SK-N-SH treated with all-trans-retinoic acid at 6 μM for 48 hours (cell line): ENCODE results near the gene RAPSN.

Experiments
- ATAC-seq: fragments of 200-7000 bp; cut with Tn5 transposase; 3 replicates; pipeline ENCODE4 v1.9.1; 2020; ENCODE audit warnings: mild to moderate bottlenecking, moderate library complexity
- ARNTL ChIP-seq: fragments of 450-650 bp; formaldehyde crosslinking; IDR thresholded peaks from 2 replicates; pipeline ENCODE4 v1.5.0; 2020; ENCODE audit warnings: low read depth, mild to moderate bottlenecking, moderate library complexity, borderline replicate concordance
- BACH2 ChIP-seq: fragments of 250-450 bp; sonication (Bioruptor Pico); IDR thresholded peaks from 2 replicates; pipeline ENCODE4 v1.9.0; 2021; ENCODE audit warnings: mild to moderate bottlenecking, borderline replicate concordance
- CSDC2 ChIP-seq: fragments of 250-450 bp; sonication (Bioruptor Pico); IDR thresholded peaks from 2 replicates; pipeline ENCODE4 v1.5.0; 2020; ENCODE audit warnings: mild to moderate bottlenecking, moderate library complexity
- ESRRG ChIP-seq: fragments of 250-450 bp; sonication (Bioruptor Pico); IDR thresholded peaks from 2 replicates; pipeline ENCODE4 v1.6.1; 2021; ENCODE audit warnings: mild to moderate bottlenecking
- GLIS3 ChIP-seq: fragments of 250-450 bp; sonication (Bioruptor Pico); IDR thresholded peaks from 2 replicates; pipeline ENCODE4 v1.5.0; 2020; ENCODE audit warnings: mild to moderate bottlenecking, moderate library complexity
- ISL1 ChIP-seq: fragments of 250-450 bp; sonication (Bioruptor Pico); IDR thresholded peaks from 2 replicates; pipeline ENCODE4 v2.1.2; 2022; ENCODE audit warnings: mild to moderate bottlenecking, moderate library complexity
- OSR1 ChIP-seq: fragments of 250-450 bp; sonication (Bioruptor Pico); IDR thresholded peaks from 2 replicates; pipeline ENCODE4 v1.8.0; 2022; ENCODE audit warnings: moderate library complexity, mild to moderate bottlenecking, inconsistent platforms
- PATZ1 ChIP-seq: fragments of 250-450 bp; sonication (Bioruptor Pico); IDR thresholded peaks from 2 replicates; pipeline ENCODE4 v1.8.0; 2020; ENCODE audit warnings: mild to moderate bottlenecking, moderate library complexity, borderline replicate concordance
- PPARA ChIP-seq: fragments of 250-450 bp; sonication (Bioruptor Pico); IDR thresholded peaks from 2 replicates; pipeline ENCODE4 v1.5.0; 2020; ENCODE audit warnings: mild to moderate bottlenecking, borderline replicate concordance
- SNAI2 ChIP-seq: fragments of 250-450 bp; sonication (Bioruptor Pico); IDR thresholded peaks from 2 replicates; pipeline ENCODE4 v1.5.0; 2020; ENCODE audit warnings: mild to moderate bottlenecking, moderate library complexity
- TCF4 ChIP-seq: fragments of 250-450 bp; sonication (Bioruptor Pico); IDR thresholded peaks from 2 replicates; pipeline ENCODE4 v1.8.0; 2021; ENCODE audit warnings: mild to moderate bottlenecking, moderate library complexity, borderline replicate concordance
- TOX ChIP-seq: fragments of 250-450 bp; sonication (Bioruptor Pico); IDR thresholded peaks from 2 replicates; pipeline ENCODE4 v1.8.0; 2021; ENCODE audit warnings: mild to moderate bottlenecking, moderate library complexity, borderline replicate concordance
- TSHZ2 ChIP-seq: fragments of 250-450 bp; sonication (Bioruptor Pico); IDR thresholded peaks from 2 replicates; pipeline ENCODE4 v1.5.0; 2020; ENCODE audit warnings: mild to moderate bottlenecking, moderate library complexity
- ZC3H10 ChIP-seq: fragments of 250-450 bp; sonication (Bioruptor Pico); IDR thresholded peaks from 2 replicates; pipeline ENCODE4 v1.5.1; 2021; ENCODE audit warnings: mild to moderate bottlenecking, moderate library complexity
- ZFP3 ChIP-seq: fragments of 250-450 bp; sonication (Bioruptor Pico); IDR thresholded peaks from 2 replicates; pipeline ENCODE4 v1.5.0; 2020; ENCODE audit warnings: mild to moderate bottlenecking, moderate library complexity
- ZFP30 ChIP-seq: fragments of 450-650 bp; formaldehyde crosslinking; IDR thresholded peaks from 2 replicates; pipeline ENCODE4 v1.5.0; 2022; ENCODE audit warnings: mild to moderate bottlenecking, moderate library complexity
- ZNF565 ChIP-seq: fragments of 450-650 bp; formaldehyde crosslinking; conservative IDR thresholded peaks from 2 replicates; pipeline ENCODE4 v1.5.0; 2020; ENCODE audit warnings: low read depth, mild to moderate bottlenecking, moderate library complexity
- ZNF8 ChIP-seq: fragments of 450-650 bp; formaldehyde crosslinking; IDR thresholded peaks from 2 replicates; pipeline ENCODE4 v1.5.0; 2020; ENCODE audit warnings: mild to moderate bottlenecking, moderate library complexity
- TF ChIP-seq, protein P1 (sequence below): fragments of 250-450 bp; sonication (Bioruptor Pico); IDR thresholded peaks from 2 replicates; pipeline ENCODE4 v1.5.1; 2020; ENCODE audit warnings: low read depth, mild to moderate bottlenecking, moderate library complexity
- TF ChIP-seq, protein P2 (sequence below): fragments of 250-450 bp; sonication (Bioruptor Pico); IDR thresholded peaks from 2 replicates; pipeline ENCODE4 v1.8.0; 2021; ENCODE audit warnings: low read depth, mild to moderate bottlenecking, moderate library complexity, borderline replicate concordance

Gene RAPSN

DNA sequence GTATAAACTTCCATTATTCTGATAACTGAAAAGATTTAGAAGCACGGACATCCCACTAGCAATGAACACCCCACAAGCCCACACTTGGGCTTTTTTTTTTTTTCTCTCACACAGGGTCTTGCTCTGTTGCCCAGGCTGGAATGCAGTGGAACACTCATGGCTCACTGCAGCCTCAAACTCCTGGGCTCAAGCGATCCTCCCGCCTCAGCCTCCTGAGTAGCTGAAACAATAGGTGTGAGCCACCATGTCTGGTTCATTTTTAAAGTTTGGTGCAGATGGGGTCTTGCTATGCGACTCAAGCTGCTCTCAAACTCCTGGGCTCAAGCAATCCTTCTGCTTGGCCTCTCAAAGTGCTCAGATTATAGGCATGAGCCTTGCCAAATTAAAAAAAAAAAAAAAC is 3.1 kb downstream of the RAPSN start:
- TF ChIP-seq ZC3H10 (CRISPR knock-in tag) (no peak), PPARA (CRISPR knock-in tag) (no peak), ISL1 (no peak), GLIS3 (CRISPR knock-in tag) (no peak), ESRRG (CRISPR knock-in tag) (no peak), PATZ1 (CRISPR knock-in tag) (no peak), BACH2 (CRISPR knock-in tag) (no peak), ZNF565 (CRISPR knock-in tag) (no peak), CSDC2 (CRISPR knock-in tag) (no peak)
- TF ChIP-seq, protein P1, sequence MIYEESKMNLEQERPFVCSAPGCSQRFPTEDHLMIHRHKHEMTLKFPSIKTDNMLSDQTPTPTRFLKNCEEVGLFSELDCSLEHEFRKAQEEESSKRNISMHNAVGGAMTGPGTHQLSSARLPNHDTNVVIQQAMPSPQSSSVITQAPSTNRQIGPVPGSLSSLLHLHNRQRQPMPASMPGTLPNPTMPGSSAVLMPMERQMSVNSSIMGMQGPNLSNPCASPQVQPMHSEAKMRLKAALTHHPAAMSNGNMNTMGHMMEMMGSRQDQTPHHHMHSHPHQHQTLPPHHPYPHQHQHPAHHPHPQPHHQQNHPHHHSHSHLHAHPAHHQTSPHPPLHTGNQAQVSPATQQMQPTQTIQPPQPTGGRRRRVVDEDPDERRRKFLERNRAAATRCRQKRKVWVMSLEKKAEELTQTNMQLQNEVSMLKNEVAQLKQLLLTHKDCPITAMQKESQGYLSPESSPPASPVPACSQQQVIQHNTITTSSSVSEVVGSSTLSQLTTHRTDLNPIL (CRISPR knock-in tag), result no peak
- no peak for ATAC-seq

DNA sequence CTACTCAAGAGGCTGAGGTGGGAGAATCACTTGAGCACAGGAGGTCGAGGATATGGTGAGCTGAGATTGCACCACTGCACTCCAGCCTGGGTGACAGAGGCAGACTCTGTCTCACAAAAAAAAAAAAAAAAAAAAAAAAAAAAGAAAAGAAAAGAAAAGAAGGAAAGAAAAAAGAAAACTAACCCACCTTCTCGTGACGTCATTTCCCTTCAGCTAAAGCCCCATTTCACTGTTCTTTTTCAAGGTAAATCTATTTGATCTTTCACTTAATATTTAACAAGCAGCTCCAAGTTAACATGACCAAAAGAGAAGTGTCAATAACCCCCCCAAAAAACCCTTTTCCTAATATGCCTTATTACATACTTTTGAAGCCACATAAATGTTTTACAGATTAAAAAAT is 5.1 kb downstream of the RAPSN start:
- no peak for TF ChIP-seq ZFP30 (CRISPR knock-in tag)
- TF ChIP-seq TCF4 (CRISPR knock-in tag), result no peak
- no peak for TF ChIP-seq ZFP3 (CRISPR knock-in tag)
- TF ChIP-seq ZC3H10 (CRISPR knock-in tag), result no peak
- TF ChIP-seq GLIS3 (CRISPR knock-in tag), result no peak
- no peak for TF ChIP-seq TSHZ2 (CRISPR knock-in tag)
- TF ChIP-seq ARNTL (CRISPR knock-in tag), result no peak
- no peak for TF ChIP-seq ZNF8
- TF ChIP-seq PATZ1 (CRISPR knock-in tag), result no peak
- TF ChIP-seq BACH2 (CRISPR knock-in tag), result no peak
- TF ChIP-seq CSDC2 (CRISPR knock-in tag), result no peak
- TF ChIP-seq SNAI2 (CRISPR knock-in tag), result no peak
- TF ChIP-seq ZNF565 (CRISPR knock-in tag), result no peak
- TF ChIP-seq ESRRG (CRISPR knock-in tag), result no peak
- TF ChIP-seq TOX, result no peak
- no peak for TF ChIP-seq PPARA (CRISPR knock-in tag)
- TF ChIP-seq, protein P1 (CRISPR knock-in tag), result no peak
- no peak for TF ChIP-seq ISL1
- TF ChIP-seq, protein P2, sequence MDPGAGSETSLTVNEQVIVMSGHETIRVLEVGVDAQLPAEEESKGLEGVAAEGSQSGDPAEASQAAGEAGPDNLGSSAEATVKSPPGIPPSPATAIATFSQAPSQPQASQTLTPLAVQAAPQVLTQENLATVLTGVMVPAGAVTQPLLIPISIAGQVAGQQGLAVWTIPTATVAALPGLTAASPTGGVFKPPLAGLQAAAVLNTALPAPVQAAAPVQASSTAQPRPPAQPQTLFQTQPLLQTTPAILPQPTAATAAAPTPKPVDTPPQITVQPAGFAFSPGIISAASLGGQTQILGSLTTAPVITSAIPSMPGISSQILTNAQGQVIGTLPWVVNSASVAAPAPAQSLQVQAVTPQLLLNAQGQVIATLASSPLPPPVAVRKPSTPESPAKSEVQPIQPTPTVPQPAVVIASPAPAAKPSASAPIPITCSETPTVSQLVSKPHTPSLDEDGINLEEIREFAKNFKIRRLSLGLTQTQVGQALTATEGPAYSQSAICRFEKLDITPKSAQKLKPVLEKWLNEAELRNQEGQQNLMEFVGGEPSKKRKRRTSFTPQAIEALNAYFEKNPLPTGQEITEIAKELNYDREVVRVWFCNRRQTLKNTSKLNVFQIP (CRISPR knock-in tag), result no peak
- no peak for TF ChIP-seq OSR1
- no peak for ATAC-seq
